Embryonic facial prominence (tissue), 1 donor: ENCODE data around the gene TNNI2.
"Not testable (repeated sequence)": the region's sequence is repeated elsewhere in the genome, so short reads cannot be mapped to it uniquely, and the experiment has no call there.

Experiments used
- DNase-seq: peaks from one replicate; pipeline ENCODE4 v3.0.0-alpha.2; 2016; ENCODE audit errors: extremely low spot score

Gene TNNI2

GRCh38 chr11:1838426-1839144, at the start of gene TNNI2:
TSS of gene TNNI2 (plus strand) at chr11:1838981. CDS start at chr11:1839697, 716 bp downstream.
- DNase-seq, result no peak

- DNase-seq, result no peak
Measured at GRCh38 chr11:1791912-1792311, 46.9 kb upstream of the TNNI2 start.

- no peak for DNase-seq
Measured at GRCh38 chr11:1792461-1792860, 46.3 kb upstream of the TNNI2 start.

GRCh38 chr11:1793081-1793480, 45.7 kb upstream of the TNNI2 start:
- no peak for DNase-seq

- no peak for DNase-seq
Measured at GRCh38 chr11:1796413-1797011, 42.3 kb upstream of the TNNI2 start.

- DNase-seq, result no peak
Measured at GRCh38 chr11:1797391-1798125, 41.2 kb upstream of the TNNI2 start.

- DNase-seq, result no peak
Measured at GRCh38 chr11:1803246-1803645, 35.5 kb upstream of the TNNI2 start.

GRCh38 chr11:1803835-1804519, 34.8 kb upstream of the TNNI2 start:
- not testable (repeated sequence) for DNase-seq

- no peak for DNase-seq
Measured at GRCh38 chr11:1805525-1805924, 33.3 kb upstream of the TNNI2 start.

GRCh38 chr11:1807264-1807995, 31.4 kb upstream of the TNNI2 start:
- no peak for DNase-seq

GRCh38 chr11:1810761-1811160, 28.0 kb upstream of the TNNI2 start:
- DNase-seq, result no peak

GRCh38 chr11:1812274-1812673, 26.5 kb upstream of the TNNI2 start:
- no peak for DNase-seq

- no peak for DNase-seq
Measured at GRCh38 chr11:1812801-1813200, 26.0 kb upstream of the TNNI2 start.

GRCh38 chr11:1813356-1813755, 25.4 kb upstream of the TNNI2 start:
- not testable (repeated sequence) for DNase-seq

GRCh38 chr11:1814691-1815090, 24.1 kb upstream of the TNNI2 start:
- no peak for DNase-seq

GRCh38 chr11:1815311-1815710, 23.5 kb upstream of the TNNI2 start:
- DNase-seq, result no peak

- no peak for DNase-seq
Measured at GRCh38 chr11:1815751-1816150, 23.0 kb upstream of the TNNI2 start.

- DNase-seq, result no peak
Measured at GRCh38 chr11:1817000-1817399, 21.8 kb upstream of the TNNI2 start.

- no peak for DNase-seq
Measured at GRCh38 chr11:1817511-1817910, 21.3 kb upstream of the TNNI2 start.

- DNase-seq, result no peak
Measured at GRCh38 chr11:1819074-1819473, 19.7 kb upstream of the TNNI2 start.

GRCh38 chr11:1820463-1821325, 18.1 kb upstream of the TNNI2 start:
- no peak for DNase-seq
